Embryonic facial prominence (tissue), 1 donor: Measurements from ENCODE around the gene IFT122.
"Not testable (repeated sequence)": the region's sequence is repeated elsewhere in the genome, so short reads cannot be mapped to it uniquely, and the experiment has no call there.

Source experiments
- DNase-seq: peaks from one replicate; pipeline ENCODE4 v3.0.0-alpha.2; 2016; ENCODE audit errors: extremely low spot score

The IFT122 gene

GRCh38 chr3:129474984-129475804 lies 35.2 kb downstream of the IFT122 start:
- no peak for DNase-seq

GRCh38 chr3:129475863-129476262 lies 35.8 kb downstream of the IFT122 start:
- no peak for DNase-seq

- no peak for DNase-seq
These were observed 36.6 kb downstream of the IFT122 start for GRCh38 chr3:129476586-129476985.

GRCh38 chr3:129481225-129481765 lies 41.3 kb downstream of the IFT122 start:
- DNase-seq, result not testable (repeated sequence)

- no peak for DNase-seq
These were observed 41.8 kb downstream of the IFT122 start for GRCh38 chr3:129481766-129482332.

GRCh38 chr3:129482721-129483120 lies 42.7 kb downstream of the IFT122 start:
- no peak for DNase-seq

- DNase-seq, result no peak
These were observed 43.8 kb downstream of the IFT122 start for GRCh38 chr3:129483870-129484269.

GRCh38 chr3:129485146-129485545 lies 45.1 kb downstream of the IFT122 start:
- DNase-seq, result not testable (repeated sequence)

- peak; percentile 14 for DNase-seq
These were observed 46.0 kb downstream of the IFT122 start for GRCh38 chr3:129485721-129486663.

- DNase-seq, result no peak
These were observed 46.6 kb downstream of the IFT122 start for GRCh38 chr3:129486664-129487035.

GRCh38 chr3:129487183-129487867 lies 47.3 kb downstream of the IFT122 start:
- DNase-seq, result no peak

GRCh38 chr3:129487868-129488335 lies 47.9 kb downstream of the IFT122 start:
- DNase-seq, result not testable (repeated sequence)

- not testable (repeated sequence) for DNase-seq
These were observed 49.2 kb downstream of the IFT122 start for GRCh38 chr3:129489258-129489657.

- DNase-seq, result peak; percentile 64
These were observed 50.2 kb downstream of the IFT122 start for GRCh38 chr3:129490273-129490675.

GRCh38 chr3:129491077-129491476 lies 51.1 kb downstream of the IFT122 start:
- DNase-seq, result not testable (repeated sequence)

- DNase-seq, result no peak
These were observed 51.8 kb downstream of the IFT122 start for GRCh38 chr3:129491794-129492193.

- no peak for DNase-seq
These were observed 52.7 kb downstream of the IFT122 start for GRCh38 chr3:129492691-129493090.

- no peak for DNase-seq
These were observed 53.2 kb downstream of the IFT122 start for GRCh38 chr3:129493206-129493605.

GRCh38 chr3:129494499-129494898 lies 54.5 kb downstream of the IFT122 start:
- not testable (repeated sequence) for DNase-seq

- not testable (repeated sequence) for DNase-seq
These were observed 55.1 kb downstream of the IFT122 start for GRCh38 chr3:129495006-129495639.

GRCh38 chr3:129497876-129498275 lies 57.9 kb downstream of the IFT122 start:
- not testable (repeated sequence) for DNase-seq
